NCI-H82 (cell line): ENCODE results near the gene TTC21B.

ENCODE experiments used
- DNase-seq: peaks from one replicate; lab custom pipeline; 2025; lab: John Stamatoyannopoulos, UW

TTC21B gene

DNA sequence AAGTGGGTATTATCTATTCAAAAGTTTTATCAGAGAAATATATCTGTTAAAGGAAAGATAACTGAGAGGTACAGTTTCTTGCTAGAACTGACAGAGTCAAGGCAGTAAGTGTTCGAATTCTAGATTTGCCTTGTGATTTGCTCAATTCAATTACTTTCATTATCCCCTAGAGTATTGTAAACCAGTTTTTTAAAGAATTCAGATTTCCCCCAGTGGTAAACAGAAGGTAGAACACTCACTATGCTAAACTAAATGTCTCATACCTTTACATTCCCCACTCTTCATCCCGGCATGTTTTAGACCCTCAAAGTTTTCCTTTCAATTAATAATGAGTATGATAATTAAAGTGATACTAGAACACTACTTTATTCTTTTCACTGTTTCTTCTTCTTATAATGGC lies 28.6 kb downstream of the TTC21B start:
- no peak for DNase-seq

DNA sequence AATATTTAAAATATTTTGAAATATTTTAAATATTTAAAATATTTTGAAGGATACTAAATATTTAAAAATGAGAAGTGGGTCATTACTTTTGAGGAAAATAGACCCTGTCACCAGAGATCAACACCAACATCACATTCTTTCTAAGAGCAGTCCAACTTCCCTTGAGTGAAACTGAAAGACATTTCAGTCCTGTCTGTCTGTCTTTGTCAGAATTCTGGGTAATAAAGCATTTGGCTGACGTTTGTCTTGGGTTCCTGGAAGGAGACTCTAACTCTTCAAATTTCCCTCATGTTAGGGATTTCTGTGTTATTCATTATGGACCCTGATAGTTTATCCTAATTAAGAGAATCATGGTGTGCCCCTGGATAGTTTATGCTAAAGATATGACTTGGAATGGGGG lies 32.8 kb downstream of the TTC21B start:
- DNase-seq = no peak

DNA sequence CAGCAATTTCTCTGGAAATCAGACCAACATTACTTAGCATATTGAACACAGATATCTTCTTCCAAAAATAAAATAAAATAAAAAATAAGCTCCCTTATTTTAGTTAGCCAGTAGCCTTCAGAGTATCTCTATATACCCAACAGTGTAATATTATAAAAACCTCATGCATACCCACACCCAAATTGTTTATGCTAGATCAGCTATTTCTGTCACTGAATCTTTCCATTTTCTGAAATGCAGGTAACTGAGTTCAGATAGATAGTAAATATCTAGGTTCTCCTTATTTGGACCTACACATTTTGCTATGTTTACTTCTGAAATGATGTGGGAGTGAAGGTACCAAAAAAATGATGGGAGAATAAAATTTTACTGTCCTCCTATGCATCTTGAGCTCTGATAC lies 39.9 kb downstream of the TTC21B start:
- DNase-seq = no peak

DNA sequence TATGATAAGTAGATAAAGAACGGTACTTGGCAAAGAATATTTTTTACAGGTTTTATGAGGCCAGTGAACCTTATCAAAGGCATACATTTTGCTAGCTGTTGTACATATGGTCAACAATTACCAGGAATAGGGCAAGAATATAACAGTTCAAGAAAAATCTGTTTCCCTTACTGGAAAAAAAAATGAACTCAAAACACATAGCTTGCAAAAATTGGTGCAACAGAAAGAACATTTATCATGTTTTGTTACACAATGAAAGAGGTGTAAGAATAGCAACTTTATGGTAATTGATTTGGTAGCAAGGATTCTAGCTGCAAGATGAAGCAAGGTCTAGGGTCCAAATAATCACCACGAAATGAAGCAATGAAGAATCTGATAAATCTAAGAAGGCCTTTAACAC lies 41.6 kb downstream of the TTC21B start:
- no peak for DNase-seq

DNA sequence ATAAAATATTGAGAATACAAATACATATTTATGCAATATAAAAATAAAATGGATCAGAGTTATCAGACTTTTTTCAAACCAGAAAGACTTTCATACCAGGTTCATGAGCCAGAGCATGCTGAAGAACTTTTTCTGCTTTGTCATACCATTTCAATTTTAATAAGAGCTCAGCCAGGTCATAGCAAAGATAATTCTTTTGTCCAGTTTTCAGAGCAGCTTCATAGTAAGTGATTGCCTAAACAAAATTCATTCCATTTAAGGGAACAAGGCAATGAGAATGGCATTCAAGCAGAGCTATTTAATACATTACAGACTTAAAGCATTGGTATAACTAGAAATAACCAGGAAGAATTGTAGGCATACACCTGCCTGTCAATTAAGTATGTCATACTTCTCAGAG lies 42.3 kb downstream of the TTC21B start:
- no peak for DNase-seq

DNA sequence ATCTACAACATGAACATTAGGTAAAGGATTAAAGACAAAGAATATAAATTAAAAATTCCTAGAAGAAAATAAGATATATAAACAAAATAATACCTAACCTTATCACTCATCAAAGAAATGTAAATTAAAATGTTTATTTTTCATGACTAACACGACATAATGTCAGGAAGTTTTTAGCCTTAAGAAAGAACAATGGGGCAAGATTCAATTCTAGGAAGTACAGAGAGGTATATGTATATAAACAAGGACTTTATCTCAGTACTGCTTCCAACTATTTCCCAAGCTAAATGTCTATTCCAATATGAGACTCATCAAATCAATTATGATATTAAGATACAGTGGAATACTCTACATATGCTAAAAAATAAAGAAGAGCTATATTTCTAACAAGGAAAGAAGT lies 44.1 kb downstream of the TTC21B start:
- no peak for DNase-seq

DNA sequence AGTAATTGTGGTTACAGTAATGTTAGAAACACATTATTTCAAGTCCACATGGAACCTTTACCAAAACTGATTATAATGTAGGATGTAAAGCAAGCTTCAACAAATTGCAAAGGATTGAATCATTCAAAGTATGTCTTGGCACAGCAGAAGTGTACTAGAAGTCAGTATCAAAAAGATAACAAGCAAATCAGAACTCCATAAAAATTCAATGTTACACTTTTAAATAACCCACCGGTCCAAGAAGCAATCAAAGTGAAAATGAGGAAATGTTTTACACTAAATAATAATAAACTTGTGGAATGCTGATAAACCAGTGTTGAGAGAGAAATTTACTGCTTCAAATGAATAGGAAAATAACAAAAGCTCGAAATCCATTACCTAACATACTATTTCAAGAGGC lies 47.7 kb downstream of the TTC21B start:
- no peak for DNase-seq

DNA sequence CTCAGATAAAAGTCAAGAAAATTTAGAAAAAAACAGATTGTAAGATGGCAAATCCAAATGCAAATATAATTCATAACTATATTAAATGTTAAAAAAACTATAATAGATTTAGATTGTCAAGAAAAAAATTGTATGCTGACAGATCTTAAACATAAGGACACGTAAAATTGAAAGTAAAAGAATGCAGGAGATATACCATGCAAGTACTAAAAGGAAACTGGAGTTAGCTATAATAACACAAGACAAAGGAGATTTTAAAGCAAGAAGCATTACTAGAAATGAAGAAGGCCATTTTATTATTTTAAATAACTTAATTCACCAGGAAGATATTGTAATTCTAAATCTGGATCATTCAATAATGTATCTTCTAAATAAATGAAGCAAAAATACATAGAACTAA lies 48.3 kb downstream of the TTC21B start:
- no peak for DNase-seq

DNA sequence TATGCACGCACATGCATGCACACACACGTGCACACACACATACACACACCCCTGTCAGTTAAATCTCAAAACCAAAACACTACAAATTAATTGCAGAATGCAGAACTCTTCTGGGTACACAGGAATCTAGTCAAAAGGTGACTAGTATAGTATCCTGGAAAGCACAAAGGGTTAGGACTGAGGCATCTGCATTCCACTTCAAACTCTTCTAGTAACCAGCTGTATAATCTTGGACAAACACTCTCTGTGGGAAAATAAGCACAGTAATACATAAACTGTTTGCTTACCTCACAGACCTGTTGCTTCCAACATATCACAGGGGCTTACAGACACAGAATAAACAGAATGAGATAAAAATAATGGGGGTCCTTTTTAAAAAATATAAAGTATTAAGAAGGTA lies 49.1 kb downstream of the TTC21B start:
- no peak for DNase-seq

DNA sequence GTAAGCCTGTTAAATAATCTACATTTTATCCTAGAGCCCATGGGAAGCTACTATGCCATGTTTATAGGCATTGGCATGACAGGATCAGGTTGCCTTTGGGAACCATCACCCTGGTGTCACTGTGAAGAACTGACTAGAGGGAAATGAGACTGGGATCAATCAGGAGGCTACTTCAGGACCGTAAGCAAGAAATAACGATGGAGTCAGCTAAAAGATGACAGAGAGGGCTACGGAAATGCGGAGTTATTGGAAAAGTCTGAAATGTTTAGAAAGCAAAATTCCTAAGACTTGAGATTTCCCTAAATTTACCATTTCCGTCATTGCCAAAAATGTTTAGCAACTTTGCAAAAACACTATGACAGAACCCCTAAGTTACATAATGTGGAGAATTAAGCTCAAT lies 50.2 kb downstream of the TTC21B start:
- DNase-seq = no peak

DNA sequence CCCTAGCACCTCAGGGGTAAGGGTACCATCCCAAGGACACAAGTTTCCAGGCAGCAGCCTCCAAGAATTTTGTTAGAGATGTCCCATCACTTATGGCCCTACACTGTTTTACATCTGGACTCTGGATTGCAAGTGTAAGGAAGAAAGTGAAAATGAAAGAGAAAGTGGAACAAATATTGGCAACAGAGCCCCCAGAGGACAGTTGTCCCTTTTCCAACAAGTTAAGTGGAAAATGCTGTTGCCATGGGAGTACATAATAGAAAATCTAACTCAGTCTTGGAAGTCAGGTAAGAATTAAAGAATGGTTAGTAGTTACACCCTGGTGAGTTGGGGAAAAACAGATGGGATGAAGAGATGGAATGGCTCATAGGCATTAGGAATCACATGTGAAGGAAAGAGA lies 50.6 kb downstream of the TTC21B start:
- DNase-seq = no peak

DNA sequence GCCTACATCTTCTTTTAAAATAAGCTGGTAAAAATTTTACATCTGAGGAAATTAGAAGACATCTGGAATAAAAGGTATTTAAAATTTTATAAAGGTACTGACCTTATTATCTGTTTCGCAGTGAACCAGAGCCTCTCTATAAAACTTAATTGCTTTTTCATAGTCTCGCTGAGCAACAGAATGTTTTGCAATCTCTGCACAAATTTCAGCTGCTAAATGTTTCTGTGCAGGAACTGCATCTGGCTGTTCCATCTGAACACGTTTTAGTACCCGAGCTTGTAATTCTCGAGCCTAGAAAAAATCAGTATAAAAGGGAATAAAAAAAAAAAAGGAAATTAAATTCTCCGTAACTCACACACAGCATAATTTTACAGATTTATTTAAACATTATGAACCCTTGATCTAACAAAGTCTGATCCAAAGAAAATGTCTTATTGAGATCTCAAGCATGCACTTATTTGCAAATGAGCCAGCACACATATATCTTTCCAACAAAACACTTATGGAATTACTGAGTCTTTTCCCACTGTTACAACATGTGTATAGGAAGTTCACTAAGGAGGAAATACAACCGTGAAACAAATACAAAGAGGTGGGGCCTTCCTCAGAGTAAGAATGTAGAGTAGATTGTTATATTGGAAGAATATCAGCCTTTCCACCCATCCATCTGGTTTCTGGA lies 51.8 kb downstream of the TTC21B start:
- no peak for DNase-seq

DNA sequence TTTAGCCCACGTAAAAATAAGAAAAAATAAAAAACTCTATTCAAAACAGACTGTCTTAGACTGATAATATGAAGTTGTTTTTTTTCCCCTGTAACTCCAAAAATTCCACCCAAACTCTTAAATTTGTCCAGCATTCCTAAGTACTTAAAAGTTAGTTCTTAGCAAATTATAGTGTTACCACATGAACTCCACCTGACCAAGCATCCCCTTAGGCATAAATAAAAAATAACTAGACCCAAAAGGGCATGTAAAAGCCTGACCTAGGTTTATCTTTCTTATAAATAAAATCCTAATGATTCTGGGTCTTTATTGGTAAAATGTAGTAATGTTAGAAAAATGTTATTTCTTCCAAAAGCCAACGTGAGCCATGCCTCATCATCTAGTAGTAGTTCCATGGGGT lies 54.3 kb downstream of the TTC21B start:
- DNase-seq = no peak

DNA sequence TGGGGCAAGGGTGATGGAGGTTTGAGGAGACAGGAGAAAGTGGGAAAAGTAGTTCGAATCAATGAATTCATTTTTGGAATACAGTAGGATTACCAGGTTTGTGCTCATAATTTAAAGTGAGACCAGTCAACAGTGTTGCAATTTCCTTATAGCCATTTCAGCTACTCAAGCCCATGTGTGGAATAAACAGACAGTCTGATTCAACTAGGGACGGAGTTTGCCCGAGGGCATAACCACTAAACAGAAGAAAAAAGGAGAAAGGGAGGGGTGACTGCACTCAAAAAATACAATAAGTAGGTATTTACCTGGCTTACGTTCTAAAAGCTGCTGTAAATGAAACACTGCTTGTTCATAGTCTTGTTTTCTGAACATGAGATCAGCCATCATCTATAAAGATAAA lies 55.2 kb downstream of the TTC21B start:
- no peak for DNase-seq

DNA sequence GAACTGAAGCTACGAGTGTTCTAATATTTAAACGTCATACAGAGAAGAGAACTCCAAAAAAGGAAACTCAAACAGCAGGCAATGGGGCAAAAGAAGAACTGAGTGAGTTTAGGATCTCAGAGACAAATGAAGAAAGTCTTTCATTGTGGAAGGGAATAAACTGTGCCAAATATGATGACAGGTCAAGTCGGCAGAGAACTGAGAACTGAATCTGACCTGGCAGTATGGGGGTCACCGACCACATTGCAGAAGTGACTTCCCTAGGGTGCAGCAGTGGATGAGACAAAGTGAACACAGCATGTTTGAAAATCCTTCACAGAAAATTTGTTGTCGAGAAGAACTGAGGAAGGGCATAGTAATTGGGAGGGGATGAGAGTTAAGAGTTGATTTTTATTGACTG lies 55.9 kb downstream of the TTC21B start:
- DNase-seq = no peak

DNA sequence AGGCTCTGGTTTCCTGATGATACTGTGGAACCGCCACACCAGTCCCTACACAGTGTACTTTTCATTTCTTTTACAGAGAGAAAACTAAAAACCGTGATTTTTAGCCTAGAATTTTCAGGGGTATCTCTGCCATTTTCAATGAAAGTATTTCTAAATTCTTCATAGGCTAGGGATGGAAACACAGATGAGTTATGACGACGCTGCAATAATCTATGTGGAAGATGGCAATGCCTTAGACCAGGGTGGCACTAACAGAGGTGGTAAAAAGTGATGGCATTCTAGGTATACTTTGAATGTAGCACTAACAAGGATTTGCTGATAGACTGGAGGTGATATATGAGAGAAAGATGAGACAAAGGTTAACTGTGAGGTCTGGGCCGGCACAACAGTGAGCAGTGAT lies 56.5 kb downstream of the TTC21B start:
- no peak for DNase-seq

DNA sequence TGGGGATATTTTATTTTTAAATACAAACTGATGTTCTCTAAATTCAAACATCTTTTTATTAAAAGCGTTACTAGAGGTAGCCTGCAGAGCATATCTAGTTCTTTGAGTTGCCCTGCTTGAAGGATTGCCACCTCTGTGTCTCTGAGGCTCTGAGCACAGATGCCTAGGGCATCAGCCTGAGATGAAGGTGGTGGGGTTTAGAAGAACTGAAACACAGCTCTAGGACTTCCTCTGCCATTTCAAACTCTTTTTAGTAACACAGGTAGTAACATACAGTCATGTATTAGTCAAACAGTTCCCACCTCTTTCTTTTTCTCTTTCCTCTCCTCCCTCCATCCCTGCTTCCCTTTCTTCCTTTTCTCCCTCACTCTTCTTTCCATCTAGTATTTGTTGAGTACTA lies 57.6 kb downstream of the TTC21B start:
- DNase-seq = no peak

DNA sequence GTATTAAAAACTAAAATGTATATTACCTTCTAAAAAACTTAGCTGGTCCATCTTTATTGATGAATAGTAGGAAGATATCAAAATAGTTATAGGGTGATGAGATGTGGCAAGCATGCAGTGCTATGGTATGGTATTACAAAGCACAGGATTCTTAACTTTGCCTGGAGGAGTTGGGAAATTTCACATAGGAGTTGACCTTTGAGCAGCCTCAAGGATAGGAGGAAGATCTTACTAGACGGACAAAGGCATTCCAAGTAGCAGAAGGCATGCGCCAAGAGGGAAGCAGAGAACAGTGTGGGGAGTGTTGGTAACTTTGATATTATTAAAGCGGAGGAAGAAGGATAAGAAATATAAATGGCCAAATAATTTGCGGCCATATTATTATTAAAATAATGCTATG lies 60.0 kb downstream of the TTC21B start:
- DNase-seq = no peak

DNA sequence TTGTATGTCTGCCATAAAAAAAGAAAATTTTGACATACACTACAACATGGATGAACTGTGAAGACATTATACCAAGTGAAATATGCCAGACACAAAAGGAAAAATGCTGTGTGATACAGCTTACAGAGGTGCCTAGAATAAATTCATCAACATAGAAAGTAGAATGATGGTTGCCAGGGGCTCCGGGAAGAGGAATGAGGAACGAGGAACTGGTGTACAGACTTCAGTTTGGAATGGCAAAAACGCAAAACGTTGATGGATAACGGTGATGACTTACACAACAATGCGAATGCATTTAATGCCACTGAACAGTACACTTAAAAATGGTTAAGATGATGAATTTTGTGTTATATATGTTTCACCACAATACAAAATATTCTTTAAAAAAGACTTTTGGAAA lies 61.0 kb downstream of the TTC21B start:
- no peak for DNase-seq

DNA sequence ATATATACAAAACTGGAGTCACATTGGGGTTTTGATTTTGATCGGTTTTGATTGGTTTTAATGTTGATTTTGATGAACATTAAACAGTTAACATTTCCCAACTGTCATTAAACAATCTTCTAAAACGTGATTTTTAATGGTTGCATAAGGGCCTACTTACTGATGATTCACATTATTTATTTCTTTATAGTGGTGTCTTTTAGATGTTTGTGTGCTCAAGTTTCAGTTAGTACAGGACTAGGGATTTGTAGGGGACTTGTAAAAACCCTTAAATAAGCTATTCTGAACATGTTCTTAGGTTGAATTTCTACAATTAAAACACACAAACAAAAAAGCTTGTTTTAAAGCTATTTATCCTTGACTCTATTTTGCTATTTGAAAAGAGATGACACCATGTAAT lies 61.6 kb downstream of the TTC21B start:
- DNase-seq = no peak

DNA sequence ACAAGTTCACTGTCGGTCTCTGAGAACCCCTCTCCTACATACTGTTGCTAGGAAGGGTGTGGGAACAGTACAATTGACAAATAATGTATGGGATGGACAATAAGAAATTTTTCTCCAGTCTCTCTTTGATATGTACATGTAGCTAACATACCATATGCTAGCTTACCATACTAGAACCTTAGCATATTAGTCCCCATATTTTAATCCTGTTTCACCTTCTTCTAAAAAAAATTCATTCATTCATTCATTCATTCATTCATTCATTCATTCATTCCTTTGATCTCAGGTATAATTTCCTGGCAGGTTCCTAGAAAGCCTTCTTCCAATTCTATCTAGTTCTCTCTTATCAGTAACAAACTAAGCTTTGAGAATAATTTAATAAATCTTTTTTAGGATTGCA lies 62.2 kb downstream of the TTC21B start:
- no peak for DNase-seq

DNA sequence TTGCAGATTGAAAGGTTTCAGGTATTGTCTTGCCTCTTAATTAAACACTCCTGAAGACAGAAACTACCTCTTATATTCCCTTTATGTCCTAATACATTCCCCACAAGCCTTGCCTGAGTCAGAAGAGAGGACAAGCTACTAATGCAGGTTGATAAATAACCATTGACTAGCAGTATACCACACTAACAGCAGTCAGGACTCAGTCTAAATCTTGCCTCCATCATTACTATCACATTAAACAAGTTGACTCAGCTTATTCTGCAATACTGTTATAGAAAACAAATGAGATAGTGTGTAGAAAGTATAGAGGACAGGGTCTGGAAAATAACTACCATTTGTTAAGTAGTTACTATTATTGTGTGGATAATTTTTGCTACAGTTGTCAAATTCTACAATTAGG lies 63.8 kb downstream of the TTC21B start:
- DNase-seq = no peak

DNA sequence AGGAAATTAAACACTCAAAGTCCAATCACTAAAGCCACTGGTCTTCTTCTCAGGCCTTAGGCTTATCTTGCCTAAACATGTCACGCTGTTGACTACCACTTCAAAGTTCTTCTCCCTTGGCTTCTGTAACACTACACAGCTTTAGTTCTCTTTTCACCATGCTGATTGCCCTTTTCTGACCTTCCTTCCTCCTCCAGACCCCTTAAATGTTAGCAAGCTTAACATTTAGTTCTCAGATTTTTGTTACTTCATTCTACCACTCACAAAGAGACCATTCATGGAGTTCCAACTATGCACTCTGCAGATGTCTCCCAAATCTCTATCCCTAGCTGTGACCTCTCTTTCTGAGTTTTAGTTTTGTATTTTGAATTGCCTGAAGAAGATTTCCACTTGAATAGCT lies 64.4 kb downstream of the TTC21B start:
- DNase-seq = no peak

DNA sequence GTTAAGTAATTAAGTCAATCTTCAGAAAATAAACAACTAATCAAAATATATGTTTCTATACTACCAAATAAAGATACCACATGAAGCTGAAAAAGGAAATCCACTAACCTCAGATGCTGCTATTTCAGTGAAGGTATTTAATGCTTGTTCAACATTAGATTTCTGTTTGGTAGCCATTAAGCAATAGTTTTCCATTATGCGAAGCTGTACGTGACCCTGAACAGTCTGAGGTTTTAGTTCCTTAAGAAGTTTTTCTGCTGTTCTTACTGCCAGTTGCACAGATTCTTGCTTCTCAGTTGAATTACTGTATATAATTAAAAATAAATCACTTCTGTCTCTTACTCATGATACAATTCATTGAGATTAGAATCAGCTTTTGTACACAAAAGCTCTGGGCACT lies 65.4 kb downstream of the TTC21B start:
- no peak for DNase-seq
